Esophagus mucosa (tissue), 1 donor: Measurements from ENCODE around the gene IGSF23. TPM values are rescaled to one million over a fixed set of nuclear protein-coding genes. Genes with fewer than 3 reads are reported as not detected.
A peak's percentile ranks its signal among the peaks of the same experiment; 100 is the strongest.

ENCODE experiments used
- ATAC-seq: fragments of 200-7000 bp; cut with Tn5 transposase; one replicate; pipeline ENCODE4 v1.9.1; 2020
- total RNA-seq: library from RNA; stranded (reverse); gene quantifications from one replicate; pipeline ENCODE4 v1.2.4, GENCODE V29; 2023
- donor health status: DM: yes; HTN: yes; CAD: no.

The IGSF23 gene
- total RNA-seq, 1 donor from 2014 or later, result not detected

DNA sequence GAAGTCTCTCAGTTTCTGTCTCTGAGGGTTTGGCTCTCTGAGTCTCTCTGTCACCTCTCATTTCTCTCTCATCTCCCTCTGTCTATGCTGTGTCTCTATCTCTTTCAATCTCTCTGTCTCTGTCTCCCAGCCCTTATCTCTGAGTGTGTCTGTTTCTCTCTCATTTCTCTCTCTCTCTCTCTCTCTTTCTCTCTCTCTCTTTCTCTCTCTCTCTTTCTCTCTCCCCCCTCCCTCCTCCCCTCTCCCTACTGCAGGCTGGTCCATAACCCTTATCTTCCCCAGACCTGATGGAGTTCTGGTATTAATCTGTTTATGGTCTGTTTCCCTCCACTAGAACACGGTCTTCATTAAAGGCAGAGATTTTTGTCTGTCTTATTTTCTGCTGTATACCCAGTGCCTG, 29.0 kb downstream of the IGSF23 start:
- ATAC-seq, result no peak

DNA sequence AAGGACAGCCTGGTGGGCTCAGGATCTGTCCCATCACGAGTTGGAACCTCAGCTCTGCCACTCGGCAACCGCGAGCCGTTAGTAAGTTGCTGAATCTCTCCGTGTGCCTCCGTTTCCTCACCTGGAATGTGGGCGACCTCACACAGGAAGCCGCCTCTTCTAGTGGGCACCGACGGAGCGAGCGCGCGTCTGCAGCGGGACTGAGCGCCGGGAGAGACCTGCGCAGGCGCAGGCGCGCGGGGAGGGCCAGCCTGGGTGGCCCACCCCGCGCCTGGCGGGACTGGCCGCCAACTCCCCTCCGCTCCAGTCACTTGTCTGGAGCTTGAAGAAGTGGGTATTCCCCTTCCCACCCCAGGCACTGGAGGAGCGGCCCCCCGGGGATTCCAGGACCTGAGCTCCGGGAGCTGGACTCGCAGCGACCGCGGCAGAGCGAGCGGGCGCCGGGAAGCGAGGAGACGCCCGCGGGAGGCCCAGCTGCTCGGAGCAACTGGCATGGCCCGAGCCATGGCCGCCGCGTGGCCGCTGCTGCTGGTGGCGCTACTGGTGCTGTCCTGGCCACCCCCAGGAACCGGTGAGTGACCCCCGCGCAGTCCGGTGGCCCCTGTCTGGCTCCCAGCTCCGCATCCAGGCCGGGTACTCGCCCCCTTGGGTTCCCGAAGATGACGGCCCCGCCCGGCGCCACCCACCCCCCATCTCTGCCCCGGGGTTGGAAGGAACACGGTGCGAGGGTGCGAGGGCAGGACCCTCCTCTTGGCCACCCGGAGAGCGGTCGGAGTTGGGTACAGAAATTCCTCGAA, 30.4 kb downstream of the IGSF23 start, which contains the start of gene PVR:
Gene PVR (plus strand): TSS at position 306 of the 797 bp plus-strand sequence. CDS start 187 bp downstream, at position 493.
- peak; percentile 74 for ATAC-seq

DNA sequence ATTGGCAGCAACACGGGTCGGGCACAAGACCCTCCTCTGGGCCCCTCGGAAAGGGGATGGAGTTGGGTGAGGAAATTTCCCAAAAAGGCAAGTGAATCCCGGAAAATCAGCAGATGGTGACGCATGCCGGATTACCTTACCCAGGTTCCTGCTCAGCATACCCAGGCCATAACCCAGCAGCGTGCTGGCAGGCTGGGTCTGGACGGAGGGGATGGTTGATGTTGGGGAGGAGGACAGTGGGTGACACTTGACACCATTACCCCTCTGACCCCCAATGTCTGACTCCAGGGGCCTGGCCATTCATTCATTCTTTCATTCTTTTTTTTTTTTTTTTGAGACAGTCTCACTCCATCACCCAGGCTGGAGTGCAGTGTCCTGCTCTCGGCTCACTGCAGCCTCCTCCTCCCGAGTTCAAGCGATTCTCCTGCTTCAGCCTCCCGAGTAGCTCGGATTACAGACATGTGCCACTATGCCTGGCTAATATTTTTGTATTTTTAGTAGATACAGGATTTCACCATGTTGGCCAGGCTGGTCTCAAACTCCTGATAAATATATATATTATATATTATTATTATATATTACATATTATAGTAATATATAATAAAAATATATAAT, 31.1 kb downstream of the IGSF23 start:
- ATAC-seq, result peak; percentile 51

DNA sequence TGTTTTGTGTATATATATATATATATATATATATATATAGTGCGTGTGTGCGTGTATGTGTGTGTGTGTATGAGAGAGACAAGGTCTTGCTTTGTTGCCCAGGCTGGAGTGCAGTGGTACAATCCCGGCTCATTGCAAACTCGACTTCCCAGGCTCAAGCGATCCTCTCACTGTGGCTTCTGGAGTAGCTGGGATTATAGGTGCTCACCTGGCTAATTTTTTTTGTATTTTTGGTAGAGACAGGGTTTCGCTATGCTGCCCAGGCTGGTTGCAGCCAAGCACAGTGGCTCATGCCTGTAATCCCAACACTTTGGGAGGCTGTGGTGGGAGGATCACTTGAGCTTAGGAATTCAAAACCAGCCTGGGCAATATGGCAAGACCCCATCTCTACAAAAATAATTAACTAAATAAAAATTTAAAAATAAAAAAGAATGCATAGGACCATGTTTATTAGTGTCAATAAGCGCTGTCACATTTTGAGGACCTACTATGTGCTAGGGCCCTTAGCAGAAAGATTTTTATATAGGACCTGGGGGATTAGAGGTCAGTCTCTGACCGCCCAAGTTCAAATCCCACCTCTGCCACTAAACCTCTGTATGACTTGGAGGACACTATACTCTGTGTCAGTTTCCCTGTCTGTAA, 32.2 kb downstream of the IGSF23 start:
- ATAC-seq, result no peak

GRCh38 chr19:44646049-44646416, 32.7 kb downstream of the IGSF23 start:
- no peak for ATAC-seq

- ATAC-seq, result no peak
Observed at GRCh38 chr19:44647144-44647543, 33.8 kb downstream of the IGSF23 start.

GRCh38 chr19:44648631-44649251, 35.4 kb downstream of the IGSF23 start:
- no peak for ATAC-seq

- ATAC-seq, result no peak
Observed at GRCh38 chr19:44649578-44650145, 36.3 kb downstream of the IGSF23 start.

GRCh38 chr19:44653343-44653742, 40.0 kb downstream of the IGSF23 start:
- ATAC-seq, result no peak

GRCh38 chr19:44653977-44654774, 40.8 kb downstream of the IGSF23 start:
- ATAC-seq, result peak; percentile 96

DNA sequence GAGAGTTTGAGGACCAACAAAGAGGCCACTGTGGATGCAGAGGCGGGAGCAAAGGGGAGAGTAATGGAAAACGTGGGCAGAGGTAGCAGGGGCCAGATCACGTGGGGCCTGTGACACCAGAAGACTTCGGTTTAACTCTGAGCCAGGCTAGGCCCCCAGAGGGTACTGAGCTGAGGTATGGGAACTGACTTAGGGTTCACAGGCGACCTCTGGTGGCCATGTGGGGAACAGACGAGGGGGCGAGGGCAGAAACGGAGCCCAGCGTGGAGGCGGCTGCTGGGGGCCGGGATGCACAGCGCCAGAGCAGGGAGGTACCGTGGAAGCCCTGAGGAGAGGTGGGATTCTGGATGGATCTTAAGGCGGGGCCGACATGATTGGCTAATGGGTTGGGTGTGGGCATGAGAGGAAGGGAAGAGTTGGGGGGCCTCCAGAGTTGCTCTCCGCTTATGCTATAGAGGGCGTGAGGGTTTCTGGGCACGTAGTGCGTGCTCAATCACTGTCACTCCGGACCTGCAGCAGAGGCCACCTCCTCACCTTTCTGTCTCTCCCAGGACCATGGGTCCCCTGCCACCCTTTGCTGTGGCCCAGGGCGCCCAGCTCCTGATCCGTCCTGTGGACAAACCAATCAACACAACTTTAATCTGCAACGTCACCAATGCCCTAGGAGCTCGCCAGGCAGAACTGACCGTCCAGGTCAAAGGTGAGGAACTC, 44.0 kb downstream of the IGSF23 start:
- ATAC-seq, result peak; percentile 34

GRCh38 chr19:44658069-44658733, 44.8 kb downstream of the IGSF23 start:
- ATAC-seq, result no peak

DNA sequence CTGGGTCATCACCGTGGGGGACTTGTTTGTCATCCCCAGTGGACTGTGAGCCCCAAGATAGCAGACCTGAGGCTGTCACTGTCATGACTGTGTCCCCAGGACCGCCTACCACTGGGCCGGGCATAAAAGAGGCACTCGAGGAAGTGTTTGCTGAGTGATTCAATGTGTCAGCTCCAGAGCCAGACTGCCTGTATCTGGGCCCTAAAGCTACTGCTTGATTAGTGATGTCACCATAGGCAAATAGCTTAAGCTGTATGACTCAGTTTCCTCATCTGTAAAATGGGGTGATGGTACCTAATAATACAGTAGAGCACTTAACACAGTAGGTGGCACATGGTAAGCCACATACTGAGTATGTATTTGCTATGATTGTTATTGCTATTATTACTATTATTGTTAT, 46.7 kb downstream of the IGSF23 start:
- ATAC-seq, result peak; percentile 69

- no peak for ATAC-seq
Observed at GRCh38 chr19:44661205-44661604, 47.8 kb downstream of the IGSF23 start.

DNA sequence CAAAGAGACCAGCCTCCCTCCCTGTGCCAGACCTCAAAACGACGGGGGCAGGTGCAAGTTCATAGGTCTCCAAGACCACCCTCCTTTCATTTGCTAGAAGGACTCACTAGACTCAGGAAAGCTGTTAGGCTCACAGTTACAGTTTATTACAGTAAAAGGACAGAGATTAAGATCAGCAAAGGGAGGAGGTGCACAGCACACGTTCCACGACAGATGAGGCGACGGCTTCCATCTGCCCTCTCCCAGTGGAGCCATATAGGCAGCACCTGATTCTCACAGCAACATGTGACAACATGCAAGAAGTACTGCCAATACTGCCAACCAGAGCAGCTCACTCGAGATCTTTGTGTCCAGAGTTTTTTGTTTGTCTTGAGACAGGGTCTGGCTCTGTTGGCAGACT, 48.5 kb downstream of the IGSF23 start:
- no peak for ATAC-seq

- no peak for ATAC-seq
Observed at GRCh38 chr19:44662691-44663385, 49.5 kb downstream of the IGSF23 start.

GRCh38 chr19:44663996-44664395, 50.6 kb downstream of the IGSF23 start:
- no peak for ATAC-seq

- ATAC-seq, result no peak
Observed at GRCh38 chr19:44664976-44665375, 51.6 kb downstream of the IGSF23 start.

DNA sequence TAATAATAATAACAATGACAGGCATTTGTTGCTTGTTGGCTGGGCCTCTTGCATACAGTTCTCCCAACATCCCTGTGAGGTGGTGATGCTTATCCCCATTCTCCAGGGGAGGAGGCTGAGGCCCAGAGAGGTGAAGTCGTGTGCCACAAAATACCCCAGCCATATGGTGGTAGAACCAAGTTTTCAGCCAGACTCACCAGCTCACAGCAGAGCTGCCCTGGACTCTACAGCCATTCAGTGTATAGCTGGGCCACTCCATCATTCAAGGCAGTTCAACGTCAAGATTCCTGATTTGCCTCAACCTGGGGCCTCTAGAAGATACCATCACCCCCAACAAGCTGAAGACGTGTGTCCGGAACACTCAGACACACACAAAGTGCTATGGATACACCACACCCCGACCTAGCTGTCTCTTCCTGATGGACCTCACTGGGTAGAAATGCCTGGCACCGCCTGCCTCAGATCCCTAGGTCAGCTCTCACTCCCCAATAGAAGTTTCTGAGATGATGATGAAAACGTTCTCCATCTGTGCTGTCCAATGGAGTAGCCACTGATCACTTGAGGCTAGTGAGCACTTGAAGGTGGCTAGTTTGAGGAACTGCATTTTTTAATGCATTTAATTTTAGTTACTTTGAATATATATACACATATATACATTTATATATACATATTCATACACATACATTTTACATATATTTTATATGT, 53.6 kb downstream of the IGSF23 start:
- no peak for ATAC-seq
